ENCODE measurements around the gene DTHD1. TPM values are rescaled to one million over a fixed set of nuclear protein-coding genes. Genes with fewer than 3 reads are reported as not detected.

The DTHD1 gene
- total RNA-seq, 1 experiment from 2014 or later = not detected

DNA sequence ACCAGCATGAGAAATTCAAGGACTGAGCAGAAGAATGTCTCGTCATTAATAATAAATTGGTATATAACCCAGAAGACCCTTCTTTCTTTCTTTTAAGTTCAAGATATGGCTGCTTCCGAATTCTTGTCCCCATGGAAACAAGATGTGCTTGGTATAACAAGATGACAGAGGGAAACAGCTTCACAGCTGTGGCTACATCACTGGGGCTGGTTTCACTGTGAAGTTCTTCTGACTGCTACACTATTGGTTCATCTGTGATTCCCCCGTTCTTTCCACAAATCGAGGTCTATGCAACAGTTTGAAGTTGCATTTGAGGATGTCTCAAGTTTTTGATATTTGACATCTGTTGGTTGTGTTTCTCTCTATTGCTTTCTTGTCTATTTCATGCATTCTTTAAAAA, 12.3 kb upstream of the DTHD1 start:
- Histone ChIP-seq H3K36me3 (ENCODE audit: control insufficient read depth, insufficient read depth, low read length) (no peaks in the 10 kb centered on the region), H3K9me3 (no peaks in the 10 kb centered on the region), H3K4me1 (no peaks in the 10 kb centered on the region), H3K27me3 (replicated peaks; ENCODE audit: control insufficient read depth, insufficient read depth, low read length) (no peaks in the 10 kb centered on the region), H3K4me3 (ENCODE audit: low read depth, low read length) (no peak overlapping the region)
- Mint-ChIP-seq H3K4me1 (ENCODE audit: low read depth, unreplicated experiment) (no peaks in the 10 kb centered on the region), H3K36me3 (ENCODE audit: insufficient read depth, unreplicated experiment) (no peaks in the 10 kb centered on the region), H3K4me3 (ENCODE audit: unreplicated experiment) (no peak overlapping the region), H3K9me3 (ENCODE audit: unreplicated experiment) (no peaks in the 10 kb centered on the region), H3K27ac (ENCODE audit: unreplicated experiment) (no peak overlapping the region), H3K27me3 (ENCODE audit: insufficient read depth, unreplicated experiment) (peaks cover 5% of the 10 kb centered on the region)
- DNase-seq = no peak
- CTCF ChIA-PET = no interaction called here
- TF ChIP-seq, protein P1, sequence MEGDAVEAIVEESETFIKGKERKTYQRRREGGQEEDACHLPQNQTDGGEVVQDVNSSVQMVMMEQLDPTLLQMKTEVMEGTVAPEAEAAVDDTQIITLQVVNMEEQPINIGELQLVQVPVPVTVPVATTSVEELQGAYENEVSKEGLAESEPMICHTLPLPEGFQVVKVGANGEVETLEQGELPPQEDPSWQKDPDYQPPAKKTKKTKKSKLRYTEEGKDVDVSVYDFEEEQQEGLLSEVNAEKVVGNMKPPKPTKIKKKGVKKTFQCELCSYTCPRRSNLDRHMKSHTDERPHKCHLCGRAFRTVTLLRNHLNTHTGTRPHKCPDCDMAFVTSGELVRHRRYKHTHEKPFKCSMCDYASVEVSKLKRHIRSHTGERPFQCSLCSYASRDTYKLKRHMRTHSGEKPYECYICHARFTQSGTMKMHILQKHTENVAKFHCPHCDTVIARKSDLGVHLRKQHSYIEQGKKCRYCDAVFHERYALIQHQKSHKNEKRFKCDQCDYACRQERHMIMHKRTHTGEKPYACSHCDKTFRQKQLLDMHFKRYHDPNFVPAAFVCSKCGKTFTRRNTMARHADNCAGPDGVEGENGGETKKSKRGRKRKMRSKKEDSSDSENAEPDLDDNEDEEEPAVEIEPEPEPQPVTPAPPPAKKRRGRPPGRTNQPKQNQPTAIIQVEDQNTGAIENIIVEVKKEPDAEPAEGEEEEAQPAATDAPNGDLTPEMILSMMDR (IDR thresholded peaks at IDR 0.05; ENCODE audit: insufficient read depth in 1 of 2, low read depth in 1 of 2, low read length in 1 of 2, severe bottlenecking in 1 of 2, unreplicated experiment in 1 of 2) = no peak
- intact Hi-C loops (cut with micrococcal nuclease; ENCODE audit: unreplicated experiment) = no loop called here
- POLR2A ChIA-PET = no interaction called here
- BruUV-seq (replicated peaks) = no TSS peak

DNA sequence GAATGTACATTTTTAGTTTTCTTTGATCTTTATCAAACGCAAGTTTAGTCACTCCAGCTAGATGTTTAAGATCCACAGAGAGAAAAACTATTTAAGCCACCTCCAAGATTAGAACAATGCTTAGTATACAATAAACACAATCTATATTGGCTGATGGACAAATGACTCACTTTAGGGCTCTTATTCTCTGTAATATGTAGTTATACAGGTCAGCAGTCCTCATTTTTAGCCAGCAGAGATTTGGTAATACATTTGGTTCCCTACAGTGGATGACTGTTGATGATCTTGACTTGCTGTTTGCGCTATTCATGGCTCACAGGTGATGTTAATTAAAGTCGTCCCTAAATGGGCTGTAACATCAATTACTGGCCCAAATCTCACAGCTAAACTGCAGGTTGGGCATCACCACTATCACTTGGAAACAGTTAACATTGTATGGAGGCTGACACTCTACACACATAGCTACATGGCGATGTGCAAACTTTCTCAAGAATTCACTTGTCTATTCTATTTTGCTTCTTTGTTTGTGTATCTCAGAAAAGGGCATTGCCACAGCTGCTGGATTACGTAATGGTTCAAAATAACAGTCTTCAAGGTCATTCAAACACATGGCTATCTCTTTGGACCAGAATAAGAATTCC, 11.8 kb upstream of the DTHD1 start:
- no peak overlapping the region for H3K4me3 ChIP-seq (ENCODE audit: low read depth, low read length)
- no peak for DNase-seq
- H3K27me3 ChIP-seq (replicated peaks; ENCODE audit: control insufficient read depth, insufficient read depth, low read length) = no peaks in the 10 kb centered on the region
- no peaks in the 10 kb centered on the region for H3K9me3 Mint-ChIP-seq (ENCODE audit: unreplicated experiment)
- no peaks in the 10 kb centered on the region for H3K4me1 ChIP-seq
- intact Hi-C loops (cut with micrococcal nuclease; ENCODE audit: unreplicated experiment) = no loop called here
- H3K9me3 ChIP-seq = no peaks in the 10 kb centered on the region
- no peaks in the 10 kb centered on the region for H3K36me3 ChIP-seq (ENCODE audit: control insufficient read depth, insufficient read depth, low read length)
- TF ChIP-seq, protein P1 (IDR thresholded peaks at IDR 0.05; ENCODE audit: insufficient read depth in 1 of 2, low read depth in 1 of 2, low read length in 1 of 2, severe bottlenecking in 1 of 2, unreplicated experiment in 1 of 2) = no peak
- no peak overlapping the region for H3K27ac Mint-ChIP-seq (ENCODE audit: unreplicated experiment)
- ChIA-PET CTCF (no interaction called here), POLR2A (no interaction called here)
- no peaks in the 10 kb centered on the region for H3K4me1 Mint-ChIP-seq (ENCODE audit: low read depth, unreplicated experiment)
- no TSS peak for BruUV-seq (replicated peaks)
- H3K36me3 Mint-ChIP-seq (ENCODE audit: insufficient read depth, unreplicated experiment) = no peaks in the 10 kb centered on the region
- H3K27me3 Mint-ChIP-seq (ENCODE audit: insufficient read depth, unreplicated experiment) = peaks cover 5% of the 10 kb centered on the region
- H3K4me3 Mint-ChIP-seq (ENCODE audit: unreplicated experiment) = no peak overlapping the region

DNA sequence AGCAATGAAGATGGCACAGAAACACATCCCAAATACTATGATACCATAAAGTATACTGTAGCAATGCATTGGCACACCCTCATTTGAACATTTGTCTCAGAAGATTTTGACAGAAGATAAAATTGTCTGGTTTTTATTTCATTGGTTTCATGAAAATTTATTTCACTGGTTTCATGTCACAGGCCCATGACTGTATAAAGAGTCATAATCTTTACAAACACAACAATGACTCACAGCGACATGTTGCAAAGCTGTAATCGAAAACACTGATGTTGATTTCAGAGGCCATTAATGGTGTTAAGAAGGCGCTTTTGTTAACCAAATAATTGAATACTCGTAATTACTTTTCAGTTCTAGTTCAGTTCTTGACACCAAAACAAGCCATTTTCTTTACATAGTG, 8.1 kb upstream of the DTHD1 start:
- Histone ChIP-seq H3K4me1 (no peaks in the 10 kb centered on the region), H3K27me3 (replicated peaks; ENCODE audit: control insufficient read depth, insufficient read depth, low read length) (no peaks in the 10 kb centered on the region), H3K36me3 (ENCODE audit: control insufficient read depth, insufficient read depth, low read length) (no peaks in the 10 kb centered on the region), H3K4me3 (ENCODE audit: low read depth, low read length) (no peak overlapping the region), H3K9me3 (no peaks in the 10 kb centered on the region)
- no peak overlapping the region for H3K27ac Mint-ChIP-seq (ENCODE audit: unreplicated experiment)
- no peaks in the 10 kb centered on the region for H3K27me3 Mint-ChIP-seq (ENCODE audit: insufficient read depth, unreplicated experiment)
- H3K4me1 Mint-ChIP-seq (ENCODE audit: low read depth, unreplicated experiment) = no peaks in the 10 kb centered on the region
- TF ChIP-seq, protein P1 (IDR thresholded peaks at IDR 0.05; ENCODE audit: insufficient read depth in 1 of 2, low read depth in 1 of 2, low read length in 1 of 2, severe bottlenecking in 1 of 2, unreplicated experiment in 1 of 2) = no peak
- BruUV-seq (replicated peaks) = no TSS peak
- ChIA-PET POLR2A (no interaction called here), CTCF (no interaction called here)
- no peaks in the 10 kb centered on the region for H3K36me3 Mint-ChIP-seq (ENCODE audit: insufficient read depth, unreplicated experiment)
- H3K9me3 Mint-ChIP-seq (ENCODE audit: unreplicated experiment) = no peaks in the 10 kb centered on the region
- no peak overlapping the region for H3K4me3 Mint-ChIP-seq (ENCODE audit: unreplicated experiment)
- intact Hi-C loops (cut with micrococcal nuclease; ENCODE audit: unreplicated experiment) = no loop called here
- DNase-seq = no peak

Measured in Caco-2 (cell line).